GM04503 (cell line): ENCODE results near the gene LIN54.
A peak's percentile ranks its signal among the peaks of the same experiment; 100 is the strongest.
"Not testable (repeated sequence)": the region's sequence is repeated elsewhere in the genome, so short reads cannot be mapped to it uniquely, and the experiment has no call there.

Source experiments
- DNase-seq: peaks from one replicate; pipeline ENCODE4 v3.0.0-alpha.2; 2012; ENCODE audit warnings: low read depth

LIN54 gene

DNA sequence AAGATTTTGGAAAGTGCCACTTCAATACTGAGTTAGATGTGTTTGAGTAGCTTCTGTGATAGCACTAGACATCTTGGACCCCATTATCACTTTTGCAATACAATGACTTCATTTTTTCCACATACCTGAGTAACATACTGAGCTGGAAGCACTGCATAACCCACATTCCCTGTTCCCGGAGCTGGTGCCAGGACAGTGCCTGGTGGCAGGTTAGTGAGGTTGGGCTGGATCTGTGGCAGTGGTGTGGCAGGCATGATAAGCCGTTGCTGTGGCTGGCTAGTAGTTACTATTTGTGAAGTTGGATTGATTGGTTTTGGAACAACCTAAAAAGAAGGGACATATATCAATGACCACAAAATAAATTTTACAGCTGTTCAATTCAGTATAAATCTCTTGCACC is 71.2 kb downstream of the LIN54 start:
- no peak for DNase-seq

- no peak for DNase-seq
These were observed 76.2 kb downstream of the LIN54 start for GRCh38 chr4:82934441-82934840.

- no peak for DNase-seq
These were observed 79.5 kb downstream of the LIN54 start for GRCh38 chr4:82930848-82931755.

DNA sequence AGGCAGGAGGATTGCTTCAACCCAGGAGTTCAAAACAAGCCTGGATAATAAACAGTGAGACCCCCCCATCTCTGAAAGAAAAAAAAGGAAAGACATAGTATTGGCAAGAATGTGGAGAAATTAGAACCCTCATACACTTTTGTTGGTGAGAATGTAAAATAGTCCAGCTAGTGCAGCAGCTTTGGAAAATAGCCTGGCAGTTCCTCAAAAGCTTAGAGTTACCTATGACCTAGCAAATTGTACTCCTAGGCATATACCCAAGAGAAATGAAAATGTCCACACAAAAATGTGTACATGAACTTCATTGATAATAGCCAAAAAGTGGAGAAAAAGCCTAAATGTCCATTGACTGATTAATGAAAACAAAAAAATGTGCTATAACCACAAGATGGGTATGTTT is 88.8 kb downstream of the LIN54 start:
- DNase-seq = no peak

- DNase-seq = no peak
These were observed 91.2 kb downstream of the LIN54 start for GRCh38 chr4:82919386-82919785.

DNA sequence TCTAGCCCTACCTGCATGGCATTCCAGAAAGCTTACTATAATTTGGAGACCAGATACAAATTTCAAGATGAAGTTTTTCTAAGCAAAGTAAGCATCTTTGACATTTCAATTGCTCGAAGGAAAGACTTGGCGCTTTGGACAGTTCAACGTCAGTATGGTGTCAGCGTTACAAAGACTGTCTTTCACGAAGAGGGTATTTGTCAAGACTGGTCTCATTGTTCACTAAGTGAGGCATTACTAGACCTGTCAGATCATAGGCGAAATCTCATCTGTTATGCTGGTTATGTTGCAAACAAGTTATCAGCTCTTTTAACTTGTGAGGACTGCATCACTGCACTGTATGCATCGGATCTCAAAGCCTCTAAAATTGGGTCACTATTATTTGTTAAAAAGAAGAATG is 92.5 kb downstream of the LIN54 start:
- no peak for DNase-seq

GRCh38 chr4:82913968-82914367 is 96.7 kb downstream of the LIN54 start:
- DNase-seq = not testable (repeated sequence)

DNA sequence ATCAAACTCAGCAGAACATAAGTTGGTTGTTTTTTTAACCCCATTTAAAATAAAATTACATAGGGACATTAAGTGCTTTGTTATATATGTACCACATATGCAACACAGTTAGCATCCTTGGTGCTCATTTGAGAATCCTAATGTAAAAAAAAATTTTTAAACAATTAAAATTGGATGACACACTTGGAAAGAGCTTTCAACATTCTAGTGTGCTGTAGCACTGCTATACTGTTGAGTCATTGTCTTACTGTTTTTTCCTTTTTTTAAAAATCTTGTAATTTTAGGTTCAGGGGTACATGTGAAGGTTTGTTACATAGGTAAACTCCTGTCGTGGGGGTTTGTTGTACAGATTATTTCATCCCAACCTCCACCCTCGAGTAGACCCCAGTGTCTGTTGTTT is 97.3 kb downstream of the LIN54 start:
- DNase-seq = no peak

GRCh38 chr4:82909326-82909725 is 101.3 kb downstream of the LIN54 start:
- no peak for DNase-seq

DNA sequence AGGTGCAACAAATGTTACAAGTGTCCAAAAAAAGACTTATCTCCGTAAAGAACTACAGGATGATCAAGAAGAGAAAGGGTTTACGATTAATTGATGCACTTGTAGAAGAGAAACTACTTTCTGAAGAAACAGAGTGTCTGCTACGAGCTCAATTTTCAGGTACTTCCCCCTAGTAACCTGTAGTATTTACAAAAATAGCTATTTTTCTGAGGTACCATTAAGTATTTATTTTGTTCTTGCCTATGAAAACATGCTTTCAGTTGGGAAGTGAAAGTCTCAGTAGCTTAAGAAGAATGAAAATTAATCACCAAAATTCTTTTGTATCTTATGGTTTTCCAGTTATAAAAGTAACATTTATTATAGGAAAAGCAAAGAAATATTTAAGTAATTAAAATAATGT is 104.2 kb downstream of the LIN54 start:
- DNase-seq = no peak

DNA sequence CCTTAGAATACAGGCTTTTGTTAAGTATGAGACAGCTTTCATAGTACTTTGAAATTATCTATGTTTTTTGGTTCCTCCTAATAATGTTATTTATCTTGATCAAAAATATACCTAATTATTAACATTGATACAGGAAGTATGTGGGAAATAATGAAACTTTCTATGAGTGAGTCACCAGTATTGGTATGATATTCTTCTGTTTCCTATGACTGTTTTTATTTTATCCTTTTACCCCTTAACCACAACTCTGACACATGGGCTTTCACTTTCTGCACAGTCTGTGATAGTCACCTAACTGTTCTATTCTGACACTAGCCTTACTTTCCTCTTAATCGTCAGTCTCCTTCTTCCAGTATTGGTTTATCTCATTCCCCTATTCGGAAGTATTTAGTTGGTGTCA is 105.4 kb downstream of the LIN54 start:
- no peak for DNase-seq

GRCh38 chr4:82903737-82904136 is 106.9 kb downstream of the LIN54 start:
- no peak for DNase-seq

DNA sequence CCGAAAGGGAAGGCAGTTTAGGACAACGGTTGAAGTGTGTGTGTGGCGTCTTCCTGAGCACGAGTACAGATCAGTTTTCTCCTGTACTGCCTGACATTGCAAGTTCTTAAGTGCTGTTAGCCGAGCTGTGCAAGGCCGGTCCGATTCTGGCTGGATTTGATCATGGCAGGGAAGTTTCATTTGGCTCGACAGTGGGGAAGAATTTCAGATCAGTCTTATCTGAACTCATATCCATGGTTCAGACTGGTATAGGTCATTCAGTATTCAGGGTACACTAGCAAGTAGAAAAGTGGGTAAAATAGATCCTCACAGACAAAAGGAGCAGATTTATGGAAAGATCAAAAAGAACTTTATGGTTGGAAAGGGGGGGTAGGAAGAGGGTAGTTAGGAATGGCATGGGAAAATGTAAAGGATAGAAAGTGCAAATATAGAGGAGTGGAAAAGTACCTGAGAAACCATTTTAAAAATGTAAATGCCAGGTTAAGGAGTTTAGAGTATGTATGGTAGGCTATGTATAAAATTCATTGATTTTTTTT is 109.4 kb downstream of the LIN54 start:
- DNase-seq = no peak

DNA sequence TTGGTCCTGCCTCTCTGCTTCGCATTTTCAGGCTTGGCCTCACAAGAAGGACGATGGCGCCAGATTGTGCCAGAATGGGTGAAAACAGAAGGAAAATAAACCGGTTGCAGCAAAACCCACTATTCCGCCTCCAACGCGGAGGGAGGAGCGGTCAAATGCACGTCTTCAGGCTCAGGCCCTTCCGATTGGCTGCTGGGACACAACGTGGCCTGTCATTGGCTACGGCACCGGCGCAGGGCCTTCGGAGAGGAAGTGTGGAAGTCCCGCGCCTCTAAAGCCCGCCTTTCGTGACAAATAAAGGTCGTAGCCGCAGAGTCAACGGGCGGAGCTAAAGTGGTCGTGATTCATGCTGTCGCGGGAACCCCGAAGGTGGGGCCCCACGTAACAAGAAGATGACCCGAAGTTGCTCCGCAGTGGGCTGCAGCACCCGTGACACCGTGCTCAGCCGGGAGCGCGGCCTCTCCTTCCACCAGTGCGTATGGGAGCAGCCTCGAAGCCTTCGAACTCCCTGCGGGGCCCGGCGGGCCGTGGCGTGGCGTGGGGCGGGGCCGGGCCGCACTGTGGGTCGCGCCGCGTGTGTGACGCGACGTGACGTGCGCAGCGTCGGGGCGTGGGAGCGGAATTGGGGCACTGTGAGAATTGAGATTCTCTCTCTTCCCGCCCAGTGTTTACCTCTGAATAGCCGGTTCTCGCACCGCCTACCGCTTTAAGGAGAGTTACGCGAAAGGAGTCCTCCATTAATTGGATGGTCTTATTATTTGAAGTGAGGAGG is 110.0 kb downstream of the LIN54 start, which contains the start of gene THAP9:
Gene THAP9, plus strand, starts transcription at position 325 of the 772 bp plus-strand sequence. Its CDS starts 68 bp downstream, at position 393.
- DNase-seq = peak; percentile 97

DNA sequence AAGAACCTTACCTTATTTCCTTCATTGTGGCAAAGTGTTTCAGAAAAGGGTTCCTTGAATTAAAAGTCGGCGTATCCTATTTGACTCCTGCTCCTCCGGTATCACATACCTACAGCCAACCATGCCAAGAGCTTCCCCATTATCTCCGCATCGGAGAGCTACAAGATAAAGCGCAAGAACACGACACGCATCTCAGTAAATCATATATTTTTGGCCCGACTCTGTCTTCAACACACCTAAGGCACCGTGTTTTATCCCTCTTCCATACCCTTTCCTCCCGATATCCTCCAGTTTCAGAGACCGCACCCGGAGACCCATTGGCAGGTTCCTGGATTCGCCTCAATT is 110.6 kb downstream of the LIN54 start:
- no peak for DNase-seq

DNA sequence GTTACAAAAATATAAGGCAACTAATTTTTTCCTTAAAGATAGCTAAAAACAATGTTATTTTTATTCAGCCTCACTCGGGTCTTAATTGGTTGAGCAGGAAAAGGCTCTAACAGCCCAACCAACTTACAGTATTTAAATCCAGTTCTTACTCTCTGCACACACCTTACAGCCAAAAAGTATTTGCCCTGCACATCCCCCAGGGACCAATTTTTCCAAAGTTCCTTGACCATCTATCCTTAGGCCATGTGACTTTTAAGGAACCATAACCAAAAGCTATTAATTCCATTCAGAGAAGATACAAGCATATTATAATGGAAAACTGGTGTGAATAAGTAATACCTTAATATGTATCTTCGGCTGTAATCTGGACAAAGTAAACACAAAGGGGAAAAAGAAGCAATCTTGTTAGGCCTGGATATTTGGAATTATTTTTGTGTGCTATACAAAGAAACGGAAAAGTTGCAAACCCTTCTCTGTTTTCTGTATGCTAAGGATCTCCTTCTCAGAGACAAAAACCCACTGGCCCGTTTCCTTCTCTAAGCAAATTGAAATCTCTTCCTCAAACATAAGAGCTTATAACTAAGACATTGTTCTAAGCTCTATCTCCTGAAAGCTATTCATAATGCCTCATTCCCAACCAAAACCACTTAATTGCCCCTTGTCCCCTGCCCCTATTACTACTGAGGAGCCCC is 111.1 kb downstream of the LIN54 start:
- no peak for DNase-seq

- peak; percentile 90 for DNase-seq
These were observed 112.0 kb downstream of the LIN54 start for GRCh38 chr4:82898322-82899243.

DNA sequence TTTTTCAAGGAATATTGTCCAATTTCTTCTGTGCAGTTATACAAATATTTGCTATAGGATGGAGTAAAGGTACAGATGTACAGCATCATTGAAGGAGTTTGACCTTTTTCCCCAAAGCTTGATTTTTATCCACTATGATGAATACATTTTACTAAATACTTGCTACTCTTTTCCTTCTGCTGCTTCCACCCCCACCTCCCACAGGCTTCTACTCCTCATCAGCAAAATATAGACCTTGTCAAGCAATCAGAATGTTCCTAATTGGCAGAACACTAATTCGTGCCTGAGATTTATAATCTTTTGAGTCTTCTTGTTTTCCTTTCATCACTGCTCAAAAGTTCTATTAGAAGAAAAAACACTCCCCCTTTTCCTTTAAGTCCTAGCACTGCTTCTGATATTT is 113.9 kb downstream of the LIN54 start:
- no peak for DNase-seq

DNA sequence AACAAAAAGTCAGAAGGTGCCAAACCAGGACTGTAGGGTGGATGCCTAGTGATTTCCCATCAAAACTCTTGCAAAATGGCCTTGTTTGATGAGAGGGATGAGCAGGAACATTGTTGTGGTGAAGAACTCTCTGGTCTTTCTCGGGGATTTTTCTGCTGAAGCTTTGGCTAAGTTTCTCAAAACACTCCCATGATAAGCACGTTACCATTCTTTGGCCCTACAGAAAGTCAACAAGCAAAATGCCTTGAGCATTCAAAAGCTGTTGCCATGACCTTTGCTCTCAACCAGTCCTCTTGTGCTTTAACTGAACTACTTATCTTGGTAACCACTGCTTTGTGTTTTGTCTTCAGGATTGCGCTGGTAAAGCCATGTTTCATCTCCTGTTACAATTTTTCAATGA is 116.7 kb downstream of the LIN54 start:
- no peak for DNase-seq

DNA sequence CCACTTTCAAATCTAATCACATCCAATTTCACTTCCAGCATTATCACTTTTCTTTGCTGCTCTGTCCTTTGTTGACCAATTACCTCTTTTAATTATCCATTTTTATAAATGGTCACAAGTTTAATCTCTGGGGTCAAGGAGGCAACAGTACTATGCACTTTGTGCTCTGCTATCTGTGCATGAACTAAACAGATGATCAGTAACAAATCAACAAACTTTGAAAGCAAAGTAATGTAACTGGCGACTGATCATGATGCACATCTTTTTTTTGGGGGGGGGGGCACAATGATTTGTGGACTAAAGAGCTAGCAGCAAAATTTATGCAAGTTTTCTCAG is 118.2 kb downstream of the LIN54 start:
- DNase-seq = no peak

DNA sequence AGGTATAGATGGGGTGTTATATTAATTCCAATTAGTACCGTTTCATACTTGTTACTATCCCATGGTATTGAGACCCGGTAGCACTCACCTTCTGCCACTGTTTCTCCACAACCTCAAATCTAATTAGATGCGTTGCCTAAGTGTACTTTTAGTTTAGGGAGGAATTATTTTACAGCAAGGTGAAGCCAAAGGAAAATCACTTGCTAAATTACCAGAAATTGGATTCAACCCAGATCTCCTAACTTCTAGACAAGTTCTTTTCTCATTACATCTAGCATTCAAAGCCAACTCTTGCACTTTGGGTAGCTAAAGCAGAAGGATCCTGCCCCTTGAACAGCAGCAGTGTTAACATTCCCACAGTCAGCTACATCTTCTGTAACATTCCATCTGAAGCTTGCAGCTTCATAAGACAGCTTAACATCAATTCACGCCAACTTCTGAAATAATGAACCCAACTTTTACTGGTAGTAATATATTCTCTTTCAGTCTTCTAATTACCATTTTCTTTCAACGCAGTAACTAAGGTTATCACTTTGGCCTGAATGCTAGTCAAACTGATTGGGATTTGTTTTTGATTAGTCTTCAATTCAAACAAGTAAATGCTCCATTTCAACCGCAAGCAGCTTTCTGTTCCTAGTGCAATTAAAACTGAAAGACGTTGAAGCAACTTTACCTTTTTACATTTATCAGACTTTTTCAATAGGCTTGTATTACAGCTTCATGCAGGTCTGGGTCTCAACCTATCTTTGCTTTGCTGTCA is 118.7 kb downstream of the LIN54 start:
- DNase-seq = no peak
